Endothelial cell of umbilical vein (primary cell): ENCODE measurements around the gene TM9SF4. TPM values are rescaled to one million over a fixed set of nuclear protein-coding genes. Genes with fewer than 3 reads are reported as not detected.

Source experiments
- BruUV-seq: library from RNA; stranded (reverse); fragments of 400-500 nt; replicated peaks from 2 replicates; lab custom pipeline; 2021; lab: Mats Ljungman, UMichigan
- CTCF ChIA-PET: fragments of 300-600, 350-600 bp; sonication (Branson Sonifier 250); formaldehyde crosslinking; loops from one replicate; lab custom pipeline; 2021; ENCODE audit warnings: antibody characterized with exemption, inconsistent platforms; lab: Charles Lee
- POLR2A ChIA-PET: fragments of 300-600, 350-600 bp; sonication (Branson Sonifier 250); formaldehyde crosslinking; loops from one replicate; lab custom pipeline; 2021; ENCODE audit warnings: antibody characterized with exemption, inconsistent platforms; lab: Charles Lee
- DNase-seq: peaks from one replicate; pipeline ENCODE4 v3.0.0-alpha.2; 2011; ENCODE audit warnings: low read depth, low spot score
- FAIRE-seq: peaks from 2 replicates; lab custom pipeline; 2011; peaks lifted over from hg19 to GRCh38; lab: Jason Lieb, UNC
- H2AFZ ChIP-seq: 2 replicates; pipeline ENCODE4 v1.6.0; 2012; ENCODE audit warnings: low read depth, low read length, control low read depth, inconsistent platforms
- H3K27ac ChIP-seq: 2 replicates; pipeline ENCODE4 v1.5.1; 2011; ENCODE audit warnings: low read depth, mild to moderate bottlenecking, control low read depth, low read length, moderate library complexity; ENCODE audit not compliant: insufficient read depth
- H3K27me3 ChIP-seq, 2 experiments: 2 replicates each; pipeline versions ENCODE4 v1.6.0 to v1.6.1; 2011; ENCODE audit warnings: low read length in 2 of 2, mixed read lengths in 1 of 2; ENCODE audit not compliant: control insufficient read depth in 2 of 2, insufficient read depth in 2 of 2
- H3K36me3 ChIP-seq, 2 experiments: 2 replicates in 1 of 2; 3 replicates in 1 of 2; pipeline ENCODE4 v1.5.1; 2011; ENCODE audit warnings: low read length in 2 of 2, mild to moderate bottlenecking in 1 of 2, moderate library complexity in 1 of 2; ENCODE audit not compliant: control insufficient read depth in 2 of 2, insufficient read depth in 2 of 2; ENCODE audit errors: extremely low read depth in 1 of 2
- H3K4me1 ChIP-seq: 3 replicates; pipeline ENCODE4 v1.5.1; 2011; ENCODE audit warnings: mild to moderate bottlenecking, low read length; ENCODE audit not compliant: control insufficient read depth, insufficient read depth; ENCODE audit errors: extremely low read depth
- H3K4me2 ChIP-seq: 2 replicates; pipeline ENCODE4 v1.6.1; 2011; ENCODE audit warnings: low read length, control low read depth, mixed read lengths; ENCODE audit not compliant: insufficient read depth
- H3K4me3 ChIP-seq, 3 experiments: fragments of 200-600 bp in 1 of 3; sonication (generic), shearing (Covaris generic) in 1 of 3; replicated peaks in 1 of 3; 2 replicates each; pipeline ENCODE4 v1.5.1; 2011 to 2016; ENCODE audit warnings: control low read depth in 3 of 3, low read length in 3 of 3, mild to moderate bottlenecking in 2 of 3, inconsistent platforms in 1 of 3, low read depth in 1 of 3, moderate library complexity in 1 of 3; ENCODE audit not compliant: insufficient read depth in 1 of 3
- H3K79me2 ChIP-seq: 2 replicates; pipeline ENCODE4 v1.6.0; 2012; ENCODE audit warnings: low read length, inconsistent platforms; ENCODE audit not compliant: control insufficient read depth, insufficient read depth
- H3K9ac ChIP-seq: replicated peaks from 2 replicates; pipeline ENCODE3; 2011; ENCODE audit warnings: low read length, control low read depth; ENCODE audit not compliant: insufficient read depth; ENCODE audit errors: extremely low read depth
- H3K9me1 ChIP-seq: replicated peaks from 3 replicates; pipeline ENCODE4 v1.6.0; 2011; ENCODE audit warnings: mild to moderate bottlenecking, low read length; ENCODE audit not compliant: control insufficient read depth, insufficient read depth; ENCODE audit errors: extremely low read depth
- H3K9me3 ChIP-seq: replicated peaks from 2 replicates; pipeline ENCODE4 v1.5.1; 2012; ENCODE audit warnings: low read length, inconsistent platforms; ENCODE audit not compliant: control insufficient read depth, insufficient read depth
- H4K20me1 ChIP-seq: replicated peaks from 2 replicates; pipeline ENCODE3; 2011; ENCODE audit warnings: mild to moderate bottlenecking, low read length; ENCODE audit not compliant: control insufficient read depth, insufficient read depth; ENCODE audit errors: extremely low read depth
- CTCF ChIP-seq, 2 donors: IDR thresholded peaks; 1 replicate in 1 of 2; 2 replicates in 1 of 2; pipeline ENCODE4 v1.5.1; 2011; ENCODE audit warnings: low read length in 2 of 2, mild to moderate bottlenecking in 2 of 2, moderate library complexity in 2 of 2, control low read depth in 1 of 2, inconsistent platforms in 1 of 2, low read depth in 1 of 2; ENCODE audit not compliant: insufficient read depth in 1 of 2; ENCODE audit errors: extremely low read depth in 1 of 2
- EZH2 ChIP-seq: IDR thresholded peaks from 2 replicates; pipeline ENCODE4 v1.6.1; 2012; ENCODE audit warnings: borderline replicate concordance, low read depth, mild to moderate bottlenecking, moderate library complexity, low read length, inconsistent platforms; ENCODE audit not compliant: severe bottlenecking
- FOS ChIP-seq: IDR thresholded peaks from 2 replicates; pipeline ENCODE4 v1.6.1; 2011; ENCODE audit warnings: mild to moderate bottlenecking, low read length, moderate library complexity, borderline replicate concordance; ENCODE audit not compliant: insufficient read depth
- GATA2 ChIP-seq: IDR thresholded peaks from 2 replicates; pipeline ENCODE4 v1.7.0; 2011; ENCODE audit warnings: low read depth, mild to moderate bottlenecking, moderate library complexity, mixed read lengths, low read length; ENCODE audit not compliant: insufficient read length, insufficient read depth
- JUN ChIP-seq: IDR thresholded peaks from 2 replicates; pipeline ENCODE4 v1.6.1; 2011; ENCODE audit warnings: borderline replicate concordance, low read depth; ENCODE audit not compliant: insufficient read length, insufficient read depth
- MAX ChIP-seq: IDR thresholded peaks from 2 replicates; pipeline ENCODE4 v1.6.1; 2011; ENCODE audit not compliant: insufficient read depth, insufficient read length
- MYC ChIP-seq: IDR thresholded peaks from one replicate; pipeline ENCODE4 v1.6.1; 2011; ENCODE audit warnings: mild to moderate bottlenecking, low read depth, low read length
- POLR2A ChIP-seq: IDR thresholded peaks from 2 replicates; pipeline ENCODE4 v1.6.1; 2012; ENCODE audit warnings: low read depth, mild to moderate bottlenecking, control low read depth, low read length
- POLR2AphosphoS5 ChIP-seq: IDR thresholded peaks from 2 replicates; pipeline ENCODE4 v1.6.1; 2012; ENCODE audit warnings: low read depth, mild to moderate bottlenecking, control low read depth, low read length, moderate library complexity; ENCODE audit not compliant: insufficient read depth
- dilution Hi-C: fragments of 300-500 bp; cut with MboI; formaldehyde crosslinking; loops from one replicate; pipeline ENCODE4 v1.15.0; 2019; ENCODE audit warnings: low sequenced_read_pairs; ENCODE audit not compliant: extremely low pct_ligation_motif_present
- intact Hi-C: fragments of 100-400 bp; cut with micrococcal nuclease; formaldehyde crosslinking; loops from one replicate; pipeline ENCODE4 v1.10.0; 2022
- polyA plus RNA-seq, 4 experiments: library from polyadenylated mRNA; depleted of rRNA in 3 of 4; stranded (reverse) in 3 of 4; unstranded in 1 of 4; fragments of >200 nt; gene quantifications; 2 replicates each; pipeline versions ENCODE4 v1.2.1 to v1.2.3, GENCODE V29; 2011 to 2012; ENCODE audit warnings: missing spikeins in 1 of 4
- total RNA-seq: library from RNA; stranded (reverse); gene quantifications from 2 replicates; pipeline ENCODE4 v1.2.3, GENCODE V29; 2021

TM9SF4 gene
- total and polyA plus RNA-seq, 2 donors (not counting 3 experiments of a cell fraction or from before 2014, with no cell fraction given) = 46.4 to 61.9 TPM

- H3K4me1 ChIP-seq = peaks cover 9% of the 10 kb centered on the region
- intact Hi-C loops (no loop called here), dilution Hi-C loops (no loop called here)
- CTCF ChIA-PET = interaction anchor here (0.7 to 1.3 kb wide), 2 partner anchors 10 to 222 kb away, joined by 3 to 4 read pairs; no protein-coding TSS in a partner anchor
- H3K4me3 ChIP-seq = peak overlapping the region; percentile 25 to 79 (median 75)
- no peaks in the 10 kb centered on the region for H3K36me3 ChIP-seq
- peak overlapping the region; percentile 76 for H2AFZ ChIP-seq
- H3K9me3 ChIP-seq = no peaks in the 10 kb centered on the region
- TF ChIP-seq POLR2AphosphoS5 = no peak
- H3K4me2 ChIP-seq = peak overlapping the region; percentile 83
- POLR2A ChIA-PET = no interaction called here
- H3K79me2 ChIP-seq = peaks cover 52% of the 10 kb centered on the region
- H3K9me1 ChIP-seq = no peaks in the 10 kb centered on the region
- H3K27ac ChIP-seq = peak overlapping the region; percentile 96
- no peaks in the 10 kb centered on the region for H3K27me3 ChIP-seq
- no peaks in the 10 kb centered on the region for H4K20me1 ChIP-seq
- TSS peak; percentile 49 for BruUV-seq
- H3K9ac ChIP-seq = peak overlapping the region; percentile 97
- FAIRE-seq (peak; percentile 66), DNase-seq (no peak)
These were observed 725 bp downstream of the TM9SF4 start for GRCh38 chr20:32110173-32110704.

- Histone ChIP-seq H3K4me1 (peaks cover 9% of the 10 kb centered on the region), H3K4me2 (peak overlapping the region; percentile 83), H3K36me3 (no peaks in the 10 kb centered on the region), H3K79me2 (peaks cover 55% of the 10 kb centered on the region), H3K9ac (peak overlapping the region; percentile 97), H4K20me1 (no peaks in the 10 kb centered on the region), H2AFZ (no peak overlapping the region), H3K27me3 (no peaks in the 10 kb centered on the region), H3K27ac (no peak overlapping the region), H3K4me3 (peak overlapping the region; percentile 25 to 79 (median 75)), H3K9me3 (no peaks in the 10 kb centered on the region), H3K9me1 (no peaks in the 10 kb centered on the region)
- no TSS peak for BruUV-seq
- CTCF ChIA-PET = no interaction called here
- POLR2A ChIA-PET = no interaction called here
- FAIRE-seq (no peak), DNase-seq (no peak)
- intact Hi-C loops = no loop called here
- dilution Hi-C loops = no loop called here
- TF ChIP-seq FOS (no peak), POLR2A (no peak), POLR2AphosphoS5 (no peak), EZH2 (no peak), GATA2 (no peak), MAX (no peak), JUN (no peak), CTCF (IDR thresholded peaks at IDR 0.05; ENCODE audit: extremely low read depth in 1 of 2, insufficient read depth in 1 of 2, low read depth in 1 of 2, low read length in 2 of 2) (no peak), MYC (no peak)
These were observed 1.2 kb downstream of the TM9SF4 start for GRCh38 chr20:32110727-32111126.
